IPS-20b (cell line): ENCODE measurements around the gene CTCFL.
"Not testable (repeated sequence)": the region's sequence is repeated elsewhere in the genome, so short reads cannot be mapped to it uniquely, and the experiment has no call there.

Source experiments
- H3K27ac ChIP-seq: one replicate; pipeline ENCODE4 v1.5.1; 2013; ENCODE audit warnings: low read length
- H3K27me3 ChIP-seq: 2 replicates; pipeline ENCODE4 v1.6.1; 2013; ENCODE audit warnings: mild to moderate bottlenecking, low read length, inconsistent platforms; ENCODE audit not compliant: insufficient read depth
- H3K36me3 ChIP-seq: 2 replicates; pipeline ENCODE4 v1.6.1; 2013; ENCODE audit warnings: low read depth, mild to moderate bottlenecking, inconsistent platforms, low read length, moderate library complexity; ENCODE audit not compliant: insufficient read depth
- H3K4me1 ChIP-seq: 2 replicates; pipeline ENCODE4 v1.6.1; 2013; ENCODE audit warnings: mild to moderate bottlenecking, control low read depth, inconsistent platforms, low read length, moderate library complexity; ENCODE audit not compliant: insufficient read depth
- H3K4me3 ChIP-seq: 2 replicates; pipeline ENCODE4 v1.5.1; 2013; ENCODE audit warnings: mild to moderate bottlenecking, low read length, inconsistent platforms
- H3K9ac ChIP-seq: 2 replicates; pipeline ENCODE4 v1.6.1; 2013; ENCODE audit warnings: low read depth, mild to moderate bottlenecking, inconsistent platforms, low read length, moderate library complexity
- H3K9me3 ChIP-seq: 2 replicates; pipeline ENCODE4 v1.6.1; 2013; ENCODE audit warnings: mild to moderate bottlenecking, low read depth, low read length, inconsistent platforms; ENCODE audit not compliant: insufficient read depth

Gene CTCFL

DNA sequence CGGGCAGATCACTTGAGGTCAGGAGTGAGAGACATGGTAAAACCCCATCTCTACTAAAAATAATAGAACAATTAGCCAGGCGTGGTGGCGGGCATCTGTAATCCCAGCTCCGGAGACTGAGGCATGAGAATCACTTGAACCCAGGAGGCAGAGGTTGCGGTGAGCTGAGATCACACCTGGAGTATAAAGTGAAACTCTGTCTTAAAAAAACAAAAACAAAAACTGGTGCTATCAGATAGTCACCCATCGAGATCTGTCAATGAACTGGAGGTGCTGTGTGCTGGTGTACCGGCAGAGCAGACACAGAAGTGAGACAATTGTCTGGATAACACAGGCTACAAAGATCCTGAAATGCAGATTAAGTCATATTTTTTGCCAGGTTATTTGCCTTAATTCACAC lies 24.7 kb downstream of the CTCFL start:
- no peaks in the 10 kb centered on the region for H3K9me3 ChIP-seq
- H3K9ac ChIP-seq = no peak overlapping the region
- H3K36me3 ChIP-seq = no peaks in the 10 kb centered on the region
- no peak overlapping the region for H3K27ac ChIP-seq
- peaks cover 5% of the 10 kb centered on the region; the same call in 1 of the 2 replicates for H3K27me3 ChIP-seq
- H3K4me1 ChIP-seq = peaks cover 7% of the 10 kb centered on the region; the same call in 1 of the 2 replicates
- no peak overlapping the region for H3K4me3 ChIP-seq

DNA sequence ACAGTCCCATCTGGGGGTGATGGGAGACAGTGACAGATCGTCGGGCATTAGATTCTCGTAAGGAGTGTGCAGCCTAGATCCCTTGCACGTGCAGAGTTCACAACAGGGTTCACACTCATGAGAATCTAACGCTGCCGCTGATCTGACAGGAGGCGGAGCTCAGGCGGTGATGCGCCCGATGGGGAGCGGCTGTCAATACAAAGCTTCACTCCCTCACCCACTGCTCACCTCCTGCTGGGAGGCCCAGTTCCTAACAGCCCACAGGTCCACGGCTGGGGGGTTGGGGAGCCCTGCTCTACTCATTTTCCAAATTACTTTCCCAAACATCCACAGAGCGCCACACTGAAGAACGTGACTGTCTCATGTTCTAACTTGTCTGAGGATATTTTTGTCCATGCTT lies 25.3 kb downstream of the CTCFL start:
- H3K4me3 ChIP-seq = no peak overlapping the region
- H3K27ac ChIP-seq = no peak overlapping the region
- peaks cover 7% of the 10 kb centered on the region; the same call in 1 of the 2 replicates for H3K4me1 ChIP-seq
- no peaks in the 10 kb centered on the region for H3K9me3 ChIP-seq
- H3K9ac ChIP-seq = no peak overlapping the region
- H3K36me3 ChIP-seq = no peaks in the 10 kb centered on the region
- peaks cover 5% of the 10 kb centered on the region; the same call in 1 of the 2 replicates for H3K27me3 ChIP-seq

DNA sequence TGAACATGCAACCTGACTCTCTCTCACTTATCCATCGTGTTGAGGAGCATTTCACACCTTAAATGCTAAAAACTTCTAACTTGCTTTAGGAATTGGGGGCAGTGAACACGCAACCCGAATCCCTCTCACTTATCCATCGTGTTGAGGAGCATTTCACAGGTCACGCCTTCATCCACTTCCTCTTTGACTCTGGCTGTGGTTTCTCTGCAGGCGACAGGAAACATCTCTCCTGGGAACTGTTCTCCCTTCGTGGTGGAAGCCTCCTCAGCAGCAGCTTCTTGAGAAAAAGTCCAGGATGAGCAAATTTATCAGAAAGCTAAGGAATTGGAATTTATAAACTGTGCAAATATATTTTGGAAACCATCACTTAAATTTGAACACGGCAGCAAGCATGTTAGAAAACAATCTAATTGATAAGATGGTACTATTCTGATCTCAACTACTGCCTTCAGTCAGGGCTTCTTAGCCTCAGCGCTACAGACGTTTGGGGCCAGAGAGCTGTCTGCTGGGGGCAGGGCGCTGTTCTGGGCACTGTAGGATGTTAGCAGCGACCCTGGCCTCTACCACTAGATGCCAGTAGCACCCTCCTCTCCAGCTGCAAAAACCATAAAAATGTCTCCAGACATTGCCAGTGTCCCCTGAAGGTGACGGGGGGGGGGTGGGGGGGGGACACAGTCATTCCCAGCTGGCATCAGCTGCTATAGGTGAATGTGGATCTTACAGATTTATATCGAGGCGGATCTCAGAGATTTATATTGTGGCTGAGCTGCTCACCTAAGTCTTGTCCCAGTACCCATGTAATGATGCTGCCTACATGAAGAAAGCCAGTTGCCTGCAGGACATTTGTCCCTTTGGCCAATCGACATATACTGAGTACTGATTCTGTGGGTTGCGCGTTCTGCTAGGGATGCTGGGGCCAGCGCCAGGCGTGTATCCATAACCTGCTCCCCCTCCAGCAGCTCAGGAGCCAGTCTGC lies 26.2 kb downstream of the CTCFL start:
- Histone ChIP-seq H3K4me3 (no peak overlapping the region), H3K27ac (no peak overlapping the region), H3K36me3 (no peaks in the 10 kb centered on the region), H3K27me3 (peaks cover 5% of the 10 kb centered on the region; the same call in 1 of the 2 replicates), H3K9ac (no peak overlapping the region), H3K9me3 (no peaks in the 10 kb centered on the region), H3K4me1 (peaks cover 7% of the 10 kb centered on the region; the same call in 1 of the 2 replicates)

DNA sequence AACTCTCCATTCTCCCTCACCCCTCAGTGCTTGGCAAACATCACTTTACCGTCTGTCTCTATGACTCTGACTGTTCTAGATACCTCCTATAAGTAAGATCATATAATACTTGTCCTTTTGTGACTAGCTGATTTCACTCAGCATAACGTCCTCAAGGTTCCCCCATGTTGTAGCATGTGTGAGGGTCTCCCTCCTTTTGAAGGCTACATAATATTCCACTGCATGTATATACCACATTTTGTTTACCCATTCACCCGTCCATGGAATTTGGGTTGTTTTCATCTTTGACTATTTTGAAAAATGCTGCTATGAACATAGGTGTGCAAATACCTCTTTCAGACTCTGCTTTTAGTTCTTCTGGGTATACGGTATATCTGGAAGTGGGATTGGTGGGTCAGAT lies 28.3 kb downstream of the CTCFL start:
- Histone ChIP-seq H3K36me3 (no peaks in the 10 kb centered on the region), H3K27ac (no peak overlapping the region), H3K9me3 (no peaks in the 10 kb centered on the region), H3K27me3 (peaks cover 5% of the 10 kb centered on the region; the same call in 1 of the 2 replicates), H3K4me1 (peaks cover 7% of the 10 kb centered on the region; the same call in 1 of the 2 replicates), H3K4me3 (no peak overlapping the region), H3K9ac (no peak overlapping the region)

DNA sequence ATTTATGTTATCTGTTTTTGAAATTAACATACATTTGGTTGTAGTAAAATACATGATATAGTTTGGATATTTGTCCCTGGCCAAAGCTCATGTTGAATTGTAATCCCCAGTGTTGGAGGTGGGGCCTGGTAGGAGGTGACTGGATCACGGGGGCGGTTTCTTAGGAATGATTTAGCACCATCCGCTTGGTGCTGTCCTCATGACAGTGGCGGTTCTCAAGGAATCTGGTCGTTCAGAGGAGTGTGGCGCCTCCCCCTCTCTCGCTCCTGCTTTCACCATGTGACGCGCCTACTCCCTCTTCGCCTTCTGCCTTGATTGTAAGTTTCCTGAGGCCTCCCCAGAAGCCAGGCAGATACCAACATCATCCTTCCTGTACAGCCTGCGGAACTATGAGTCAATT lies 29.0 kb downstream of the CTCFL start:
- no peaks in the 10 kb centered on the region for H3K36me3 ChIP-seq
- H3K27ac ChIP-seq = no peak overlapping the region
- H3K4me3 ChIP-seq = no peak overlapping the region
- H3K27me3 ChIP-seq = peaks cover 5% of the 10 kb centered on the region; the same call in 1 of the 2 replicates
- no peaks in the 10 kb centered on the region for H3K9me3 ChIP-seq
- peaks cover 7% of the 10 kb centered on the region; the same call in 1 of the 2 replicates for H3K4me1 ChIP-seq
- no peak overlapping the region for H3K9ac ChIP-seq

DNA sequence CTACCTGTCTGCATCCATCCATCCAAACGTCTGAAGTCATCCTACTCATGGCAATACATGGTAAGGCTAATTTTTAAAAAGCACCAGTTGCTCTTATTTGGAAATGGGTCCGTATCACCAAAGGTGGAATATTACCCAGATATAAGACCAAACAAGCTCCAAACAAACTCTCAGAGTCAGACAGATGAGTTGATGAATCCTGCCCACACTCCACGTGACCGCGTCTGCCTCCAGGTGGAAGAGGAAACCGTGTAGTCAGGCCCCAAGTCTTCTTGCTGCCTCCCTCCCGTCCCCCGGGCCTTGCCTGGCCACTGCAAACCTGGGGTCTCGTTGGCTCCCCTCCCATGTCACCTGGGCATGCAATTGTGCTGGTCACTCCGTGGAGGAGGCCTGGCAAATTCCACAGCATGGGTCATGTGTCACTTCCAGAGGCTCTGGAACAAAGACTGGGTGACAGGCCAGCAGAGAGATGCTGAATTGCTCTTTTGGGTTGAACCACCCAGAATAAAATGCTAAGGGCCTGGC lies 31.8 kb downstream of the CTCFL start:
- Histone ChIP-seq H3K9me3 (no peaks in the 10 kb centered on the region), H3K27ac (no peak overlapping the region), H3K4me1 (no peaks in the 10 kb centered on the region; the same call in 1 of the 2 replicates), H3K4me3 (no peak overlapping the region), H3K36me3 (no peaks in the 10 kb centered on the region), H3K27me3 (peaks cover 3% of the 10 kb centered on the region; the same call in 1 of the 2 replicates), H3K9ac (no peak overlapping the region)

DNA sequence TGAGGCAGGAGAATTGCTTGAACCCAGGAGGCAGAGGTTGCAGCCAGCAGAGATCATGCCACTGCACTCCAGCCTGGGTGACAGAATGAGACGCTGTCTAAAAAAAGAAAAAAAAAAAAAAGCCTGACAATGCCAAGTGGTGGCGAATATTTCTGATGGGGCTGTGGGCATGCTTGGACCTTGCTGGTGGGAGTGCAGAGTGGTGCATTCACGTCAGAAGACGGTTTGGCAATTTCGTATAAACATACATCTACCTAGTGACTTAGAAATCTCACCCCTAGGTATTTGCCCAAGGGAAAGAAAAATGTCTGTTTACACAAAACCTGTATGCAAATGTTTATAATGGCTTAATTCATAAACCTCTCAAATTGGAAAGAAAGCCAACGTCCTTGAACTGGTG lies 33.6 kb downstream of the CTCFL start:
- Histone ChIP-seq H3K9me3 (no peaks in the 10 kb centered on the region), H3K4me1 (no peaks in the 10 kb centered on the region), H3K27me3 (no peaks in the 10 kb centered on the region), H3K27ac (no peak overlapping the region), H3K9ac (no peak overlapping the region), H3K36me3 (no peaks in the 10 kb centered on the region), H3K4me3 (no peak overlapping the region)

DNA sequence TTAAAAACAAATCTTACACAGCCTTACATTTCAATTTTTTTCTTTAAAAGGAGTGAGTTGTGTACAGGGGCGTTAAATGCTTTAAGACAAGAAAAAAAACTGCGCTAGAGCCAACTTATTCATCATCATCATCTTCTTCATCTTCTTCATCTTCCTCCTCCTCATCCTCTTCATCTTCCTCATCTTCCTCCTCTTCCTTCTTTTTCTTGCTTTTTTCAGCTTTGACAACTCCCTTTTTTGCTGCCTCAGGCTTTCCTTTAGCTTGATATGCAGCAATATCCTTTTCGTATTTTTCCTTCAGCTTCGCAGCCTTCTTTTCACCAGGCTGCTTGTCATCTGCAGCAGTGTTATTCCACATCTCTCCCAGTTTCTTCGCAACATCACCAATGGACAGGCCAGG lies 36.7 kb downstream of the CTCFL start:
- not testable (repeated sequence) for H3K9ac ChIP-seq, H3K9me3 ChIP-seq, H3K4me3 ChIP-seq, H3K27me3 ChIP-seq, H3K4me1 ChIP-seq, H3K27ac ChIP-seq, H3K36me3 ChIP-seq

DNA sequence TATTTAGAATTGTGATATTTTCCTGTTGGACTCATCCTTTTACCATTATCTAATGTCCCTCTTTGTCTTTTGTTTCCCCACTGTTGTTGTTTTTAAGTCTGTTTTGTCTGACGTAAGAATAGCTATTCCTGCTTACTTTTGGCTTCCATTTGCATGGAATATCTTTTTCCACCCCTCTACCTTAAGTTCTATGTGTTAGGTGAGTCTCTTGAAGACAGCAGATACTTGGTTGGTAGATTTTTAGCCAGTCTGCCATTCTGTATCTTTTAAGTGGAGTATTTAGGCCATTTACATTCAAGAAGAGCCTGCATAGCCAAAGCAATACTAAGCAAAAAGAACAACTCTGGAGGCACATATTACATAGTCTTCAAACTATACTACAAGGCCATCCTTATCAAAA lies 39.2 kb downstream of the CTCFL start:
- H3K4me1 ChIP-seq = peaks cover 14% of the 10 kb centered on the region; the same call in 1 of the 2 replicates
- H3K9me3 ChIP-seq = no peaks in the 10 kb centered on the region
- H3K36me3 ChIP-seq = no peaks in the 10 kb centered on the region
- no peak overlapping the region for H3K9ac ChIP-seq
- no peak overlapping the region for H3K27ac ChIP-seq
- no peaks in the 10 kb centered on the region for H3K27me3 ChIP-seq
- H3K4me3 ChIP-seq = no peak overlapping the region

DNA sequence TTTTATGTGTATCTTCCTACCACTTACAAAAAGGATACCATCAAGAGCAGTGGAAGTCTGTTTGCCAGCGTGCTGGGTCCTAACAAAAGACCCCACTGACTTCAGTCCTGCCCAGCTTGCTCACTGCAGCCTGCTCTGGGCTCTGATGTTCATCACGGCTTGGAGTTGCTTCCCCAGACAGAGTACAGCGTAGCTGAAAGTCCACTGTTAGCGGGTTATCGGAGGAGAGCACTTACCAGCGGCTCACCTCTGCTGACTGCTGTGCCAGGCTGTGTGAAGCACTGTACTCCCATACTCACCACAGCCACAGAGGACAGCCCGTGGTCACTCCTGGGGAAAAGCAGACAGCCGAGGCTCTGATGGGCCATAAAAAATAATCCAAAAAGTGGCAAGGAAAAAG lies 40.2 kb downstream of the CTCFL start:
- H3K4me3 ChIP-seq = no peak overlapping the region
- no peaks in the 10 kb centered on the region for H3K27me3 ChIP-seq
- no peaks in the 10 kb centered on the region for H3K36me3 ChIP-seq
- no peaks in the 10 kb centered on the region for H3K9me3 ChIP-seq
- no peak overlapping the region for H3K27ac ChIP-seq
- H3K4me1 ChIP-seq = peaks cover 15% of the 10 kb centered on the region; the same call in 1 of the 2 replicates
- no peak overlapping the region for H3K9ac ChIP-seq

DNA sequence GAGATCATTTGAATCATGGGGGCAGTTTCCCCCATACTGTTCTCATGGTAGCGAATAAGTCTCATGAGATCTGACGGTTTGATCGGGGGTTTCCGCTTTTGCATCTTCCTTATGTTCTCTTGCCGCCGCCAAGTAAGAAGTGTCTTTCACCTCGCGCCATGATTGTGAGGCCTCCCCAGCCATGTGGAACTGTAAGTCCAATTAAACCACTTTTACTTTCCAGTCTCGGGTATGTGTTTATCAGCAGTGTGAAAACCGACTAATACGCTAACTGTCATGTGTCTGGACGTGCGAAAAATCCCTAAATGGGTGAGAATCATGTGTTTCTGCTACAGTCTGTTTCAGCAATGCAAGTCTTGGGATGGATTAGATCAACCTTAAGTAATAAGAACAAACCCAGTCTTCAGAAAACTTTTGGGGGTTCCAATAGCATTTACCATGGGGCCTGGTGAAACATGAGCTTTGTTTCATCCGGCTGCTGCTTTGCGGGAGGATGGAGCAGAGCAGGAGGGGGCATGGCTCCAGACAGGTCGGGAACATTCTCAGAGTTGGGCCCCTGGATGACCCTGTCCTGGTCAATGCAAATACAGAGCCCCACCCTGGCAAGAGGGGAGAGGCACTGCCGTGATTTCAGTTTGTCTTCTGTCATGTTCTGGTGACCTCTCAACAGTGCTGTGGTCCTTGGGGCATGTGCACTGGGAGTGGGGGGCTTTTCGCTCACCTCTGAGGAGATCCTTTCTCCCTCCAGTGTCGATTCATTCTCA lies 41.5 kb downstream of the CTCFL start:
- no peak overlapping the region for H3K9ac ChIP-seq
- H3K36me3 ChIP-seq = no peaks in the 10 kb centered on the region
- H3K27me3 ChIP-seq = no peaks in the 10 kb centered on the region
- no peaks in the 10 kb centered on the region for H3K9me3 ChIP-seq
- no peak overlapping the region for H3K27ac ChIP-seq
- H3K4me3 ChIP-seq = no peak overlapping the region
- H3K4me1 ChIP-seq = peaks cover 15% of the 10 kb centered on the region; the same call in 1 of the 2 replicates
